ENCODE measurements around the gene C6orf118. TPM values are rescaled to one million over a fixed set of nuclear protein-coding genes. Genes with fewer than 3 reads are reported as not detected.

Gene C6orf118
- total and polyA plus RNA-seq, 2 experiments from 2014 or later, result not detected

DNA sequence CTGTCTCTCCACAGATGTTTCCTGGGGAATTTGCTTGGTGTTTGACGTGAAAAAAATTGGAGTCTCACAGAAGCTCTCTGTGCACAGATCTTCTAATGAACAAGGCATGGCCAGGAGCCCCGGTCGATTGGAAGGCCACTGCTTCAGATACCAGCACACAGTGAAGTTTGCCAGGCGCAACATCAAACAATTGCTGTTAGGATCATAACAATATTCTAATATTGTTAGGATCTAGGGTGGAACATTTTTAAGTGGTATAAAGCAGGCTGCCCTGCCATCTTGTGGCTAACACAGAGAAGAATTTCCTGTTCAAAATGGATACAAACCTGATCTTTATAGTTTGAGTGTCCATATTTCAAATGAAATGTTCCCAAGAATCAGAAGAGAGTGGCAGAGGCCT is 64.1 kb downstream of the C6orf118 start:
- H3K4me2 ChIP-seq, result no peak overlapping the region

DNA sequence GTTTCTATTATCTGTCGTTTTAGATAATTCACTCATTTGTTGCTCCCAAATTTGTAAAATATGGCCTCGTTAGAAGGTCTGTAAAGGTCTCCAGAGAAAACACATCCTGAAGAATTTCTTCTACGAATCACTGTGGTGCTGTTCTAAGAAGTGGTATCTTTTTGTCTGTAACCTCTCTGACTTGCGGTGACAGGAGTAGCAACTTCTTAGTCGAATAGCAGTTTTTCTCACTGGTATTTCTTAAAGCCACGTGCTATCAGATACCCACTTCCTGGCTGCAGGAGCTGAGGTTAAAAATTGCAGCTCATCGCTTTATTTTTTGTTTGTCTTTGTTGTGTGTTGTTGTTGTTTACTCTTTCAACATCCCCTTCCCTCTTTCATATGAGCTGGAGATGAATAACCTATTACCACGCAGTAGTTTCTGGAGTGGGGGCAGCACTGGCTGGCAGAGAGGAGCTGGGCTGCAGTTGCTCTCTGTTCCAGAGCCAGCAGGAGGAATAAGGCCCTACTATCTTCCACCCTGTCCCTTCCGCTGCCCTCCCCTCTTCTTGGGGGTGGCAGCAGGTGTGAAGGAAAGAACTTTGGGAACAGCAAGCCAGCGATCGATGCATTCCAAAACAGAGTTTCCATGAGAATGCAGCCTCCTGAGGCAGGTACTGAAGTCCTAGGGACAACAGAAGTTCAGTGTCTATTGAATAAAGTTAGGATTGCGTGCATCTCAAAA is 64.7 kb downstream of the C6orf118 start:
- no peaks in the 10 kb centered on the region for H3K79me2 ChIP-seq
- no peaks in the 10 kb centered on the region for H4K20me1 ChIP-seq (ENCODE audit: insufficient read depth, poor library complexity, severe bottlenecking)
- no peaks in the 10 kb centered on the region for H3K9me2 ChIP-seq (replicated peaks; ENCODE audit: insufficient read depth)
- H3K27me3 ChIP-seq, result no peaks in the 10 kb centered on the region
- H3K4me1 ChIP-seq (ENCODE audit: insufficient read depth), result no peaks in the 10 kb centered on the region
- no peaks in the 10 kb centered on the region for H3K9me3 ChIP-seq (ENCODE audit: low read depth)
- H3K27ac ChIP-seq, result no peak overlapping the region
- no peak overlapping the region for H3K4me2 ChIP-seq
- no peaks in the 10 kb centered on the region for H3K36me3 ChIP-seq (replicated peaks; ENCODE audit: insufficient read depth, low read depth)
- no peak overlapping the region for H3K4me3 ChIP-seq
- WGBS (ENCODE audit: low lambda C conversion rate, missing lambda C conversion rate), result 79% methylated on average over 12 of the region's 12 CpGs
- no peak for DNase-seq (ENCODE audit: low spot score)
- H2AFZ ChIP-seq, result no peak overlapping the region
- no peak for TF ChIP-seq EZH2 (IDR thresholded peaks at IDR 0.05; ENCODE audit: borderline replicate concordance)
- TF ChIP-seq, protein P1, sequence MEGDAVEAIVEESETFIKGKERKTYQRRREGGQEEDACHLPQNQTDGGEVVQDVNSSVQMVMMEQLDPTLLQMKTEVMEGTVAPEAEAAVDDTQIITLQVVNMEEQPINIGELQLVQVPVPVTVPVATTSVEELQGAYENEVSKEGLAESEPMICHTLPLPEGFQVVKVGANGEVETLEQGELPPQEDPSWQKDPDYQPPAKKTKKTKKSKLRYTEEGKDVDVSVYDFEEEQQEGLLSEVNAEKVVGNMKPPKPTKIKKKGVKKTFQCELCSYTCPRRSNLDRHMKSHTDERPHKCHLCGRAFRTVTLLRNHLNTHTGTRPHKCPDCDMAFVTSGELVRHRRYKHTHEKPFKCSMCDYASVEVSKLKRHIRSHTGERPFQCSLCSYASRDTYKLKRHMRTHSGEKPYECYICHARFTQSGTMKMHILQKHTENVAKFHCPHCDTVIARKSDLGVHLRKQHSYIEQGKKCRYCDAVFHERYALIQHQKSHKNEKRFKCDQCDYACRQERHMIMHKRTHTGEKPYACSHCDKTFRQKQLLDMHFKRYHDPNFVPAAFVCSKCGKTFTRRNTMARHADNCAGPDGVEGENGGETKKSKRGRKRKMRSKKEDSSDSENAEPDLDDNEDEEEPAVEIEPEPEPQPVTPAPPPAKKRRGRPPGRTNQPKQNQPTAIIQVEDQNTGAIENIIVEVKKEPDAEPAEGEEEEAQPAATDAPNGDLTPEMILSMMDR (IDR thresholded peaks at IDR 0.05; ENCODE audit: poor library complexity), result no peak
- no peak for TF ChIP-seq EZH2phosphoT487 (IDR thresholded peaks at IDR 0.05; ENCODE audit: low read depth, severe bottlenecking, unreplicated experiment)

More for the DNA sequence above, 64.1 kb downstream of the C6orf118 start:
- no peak overlapping the region for H2AFZ ChIP-seq
- no peaks in the 10 kb centered on the region for H3K9me3 ChIP-seq (ENCODE audit: low read depth)
- TF ChIP-seq EZH2phosphoT487 (IDR thresholded peaks at IDR 0.05; ENCODE audit: low read depth, severe bottlenecking, unreplicated experiment) (no peak), EZH2 (IDR thresholded peaks at IDR 0.05; ENCODE audit: borderline replicate concordance) (no peak)
- TF ChIP-seq, protein P1 (IDR thresholded peaks at IDR 0.05; ENCODE audit: poor library complexity), result peak; percentile 60
- no peaks in the 10 kb centered on the region for H4K20me1 ChIP-seq (ENCODE audit: insufficient read depth, poor library complexity, severe bottlenecking)
- H3K27ac ChIP-seq, result no peak overlapping the region
- no peak overlapping the region for H3K4me3 ChIP-seq
- no peaks in the 10 kb centered on the region for H3K9me2 ChIP-seq (replicated peaks; ENCODE audit: insufficient read depth)
- H3K27me3 ChIP-seq, result no peaks in the 10 kb centered on the region
- peak; percentile 33 for DNase-seq (ENCODE audit: low spot score)
- 77% methylated on average over 4 of the region's 4 CpGs for WGBS (ENCODE audit: low lambda C conversion rate, missing lambda C conversion rate)
- no peaks in the 10 kb centered on the region for H3K4me1 ChIP-seq (ENCODE audit: insufficient read depth)
- no peaks in the 10 kb centered on the region for H3K79me2 ChIP-seq
- no peaks in the 10 kb centered on the region for H3K36me3 ChIP-seq (replicated peaks; ENCODE audit: insufficient read depth, low read depth)

DNA sequence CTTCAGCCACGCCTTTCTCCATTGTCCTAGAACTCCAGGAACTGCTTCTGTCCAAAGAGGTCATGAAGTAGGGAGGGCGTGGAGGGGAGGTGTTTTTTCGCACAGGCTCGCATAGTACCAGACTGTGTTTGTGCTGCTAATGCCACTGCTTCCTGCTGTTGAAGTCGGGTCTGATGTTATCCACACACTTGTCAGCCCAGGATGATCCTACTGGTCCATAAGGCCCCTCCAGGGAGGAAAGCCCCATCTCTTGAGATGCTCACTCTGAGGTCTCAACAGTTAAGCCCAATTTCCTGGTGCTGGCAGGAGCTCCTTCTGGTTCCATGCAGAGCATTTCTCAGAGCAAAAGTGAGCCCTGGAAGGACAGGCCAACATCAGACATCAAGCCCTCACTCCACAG is 65.6 kb downstream of the C6orf118 start:
- H2AFZ ChIP-seq, result no peak overlapping the region
- H3K9me2 ChIP-seq (replicated peaks; ENCODE audit: insufficient read depth), result no peaks in the 10 kb centered on the region
- no peaks in the 10 kb centered on the region for H4K20me1 ChIP-seq (ENCODE audit: insufficient read depth, poor library complexity, severe bottlenecking)
- H3K27me3 ChIP-seq, result no peaks in the 10 kb centered on the region
- no peak overlapping the region for H3K4me3 ChIP-seq
- TF ChIP-seq, protein P1 (IDR thresholded peaks at IDR 0.05; ENCODE audit: poor library complexity), result no peak
- H3K36me3 ChIP-seq (replicated peaks; ENCODE audit: insufficient read depth, low read depth), result no peaks in the 10 kb centered on the region
- DNase-seq (ENCODE audit: low spot score), result no peak
- no peak overlapping the region for H3K27ac ChIP-seq
- H3K9me3 ChIP-seq (ENCODE audit: low read depth), result no peaks in the 10 kb centered on the region
- WGBS (ENCODE audit: low lambda C conversion rate, missing lambda C conversion rate), result 85% methylated on average over 5 of the region's 5 CpGs
- H3K4me1 ChIP-seq (ENCODE audit: insufficient read depth), result no peaks in the 10 kb centered on the region
- H3K4me2 ChIP-seq, result no peak overlapping the region
- H3K79me2 ChIP-seq, result no peaks in the 10 kb centered on the region

Data from hepatocyte (in vitro differentiated cells).